GM18951 (cell line): Measurements from ENCODE around the gene RFESD.

Experiments
- POLR2A ChIP-seq: IDR thresholded peaks from 4 replicates; pipeline ENCODE4 v1.6.1; 2011; ENCODE audit warnings: mild to moderate bottlenecking; ENCODE audit not compliant: insufficient read length, insufficient read depth; ENCODE audit errors: extremely low read depth
- in situ Hi-C: fragments of 300-500 bp; cut with MboI; formaldehyde crosslinking; loops from one replicate; pipeline ENCODE4 v1.12.0; 2022; ENCODE audit warnings: low sequenced_read_pairs, mixed read lengths, inconsistent platforms; ENCODE audit not compliant: unreplicated experiment

RFESD gene

GRCh38 chr5:95646569-95647431, at the start of gene RFESD:
Gene RFESD, plus strand, starts transcription at chr5:95646777. Its CDS starts 5,495 bp downstream, at chr5:95652272.
- peak; percentile 70 for TF ChIP-seq POLR2A
- in situ Hi-C loops, result no loop called here

GRCh38 chr5:95599252-95599651, 47.3 kb upstream of the RFESD start:
- no peak for TF ChIP-seq POLR2A
- in situ Hi-C loops, result no loop called here

GRCh38 chr5:95600557-95600956, 46.0 kb upstream of the RFESD start:
- in situ Hi-C loops, result no loop called here
- TF ChIP-seq POLR2A, result no peak

- in situ Hi-C loops, result no loop called here
- TF ChIP-seq POLR2A, result no peak
These were observed 40.8 kb upstream of the RFESD start for GRCh38 chr5:95605786-95606185.

- in situ Hi-C loops, result no loop called here
- no peak for TF ChIP-seq POLR2A
These were observed 40.2 kb upstream of the RFESD start for GRCh38 chr5:95606419-95606818.

GRCh38 chr5:95609711-95610110, 36.9 kb upstream of the RFESD start:
- in situ Hi-C loops, result no loop called here
- TF ChIP-seq POLR2A, result no peak

GRCh38 chr5:95610546-95610945, 36.0 kb upstream of the RFESD start:
- in situ Hi-C loops, result no loop called here
- TF ChIP-seq POLR2A, result no peak

- in situ Hi-C loops, result no loop called here
- TF ChIP-seq POLR2A, result no peak
These were observed 35.2 kb upstream of the RFESD start for GRCh38 chr5:95611396-95611795.

GRCh38 chr5:95613514-95613913, 33.1 kb upstream of the RFESD start:
- no peak for TF ChIP-seq POLR2A
- in situ Hi-C loops, result no loop called here

GRCh38 chr5:95615164-95615467, 31.5 kb upstream of the RFESD start:
- in situ Hi-C loops, result no loop called here
- TF ChIP-seq POLR2A, result no peak

GRCh38 chr5:95617057-95617456, 29.5 kb upstream of the RFESD start:
- no peak for TF ChIP-seq POLR2A
- in situ Hi-C loops, result no loop called here

- TF ChIP-seq POLR2A, result no peak
- in situ Hi-C loops, result no loop called here
These were observed 27.5 kb upstream of the RFESD start for GRCh38 chr5:95619096-95619495.

GRCh38 chr5:95619514-95620029, 27.0 kb upstream of the RFESD start:
- in situ Hi-C loops, result no loop called here
- TF ChIP-seq POLR2A, result no peak

- TF ChIP-seq POLR2A, result peak; percentile 42
- in situ Hi-C loops, result no loop called here
These were observed 26.3 kb upstream of the RFESD start, which contains the start of gene GPR150 for GRCh38 chr5:95620030-95620869. Gene GPR150, plus strand, starts transcription at chr5:95620087. Its CDS starts 189 bp downstream, at chr5:95620276.
